Measurements from ENCODE around the gene C19orf47. TPM values are rescaled to one million over a fixed set of nuclear protein-coding genes. Genes with fewer than 3 reads are reported as not detected.

Gene C19orf47
- total RNA-seq, 1 donor from 2014 or later = 10.6 TPM

- Histone ChIP-seq H3F3A (ENCODE audit: low read depth) (peaks cover 8% of the 10 kb centered on the region), H3K79me2 (ENCODE audit: low read depth) (no peaks in the 10 kb centered on the region), H3K4me3 (no peak overlapping the region), H3K4me2 (no peak overlapping the region), H3K27me3 (peaks cover 21% of the 10 kb centered on the region), H3K27ac (no peak overlapping the region), H3K36me3 (no peaks in the 10 kb centered on the region), H2AFZ (replicated peaks) (no peak overlapping the region), H4K20me1 (ENCODE audit: low read depth) (no peaks in the 10 kb centered on the region), H3K4me1 (no peaks in the 10 kb centered on the region), H3K9me3 (ENCODE audit: low read depth) (no peaks in the 10 kb centered on the region), H3K9ac (no peak overlapping the region)
- Mint-ChIP-seq H3K4me3 (peak overlapping the region; percentile 27), H3K4me1 (peaks cover 14% of the 10 kb centered on the region), H3K27ac (peak overlapping the region; percentile 57), H3K36me3 (no peaks in the 10 kb centered on the region), H3K9me3 (no peaks in the 10 kb centered on the region), H3K27me3 (ENCODE audit: insufficient read depth, low read depth) (peaks cover 20% of the 10 kb centered on the region)
- TF ChIP-seq EZH2 (IDR thresholded peaks at IDR 0.05) (no peak), EZH2phosphoT487 (IDR thresholded peaks at IDR 0.05) (no peak), CTCF (IDR thresholded peaks at IDR 0.05) (no peak)
- no peak for DNase-seq (ENCODE audit: low spot score)
These were observed 47.8 kb upstream of the C19orf47 start for GRCh38 chr19:40395956-40396355.

GRCh38 chr19:40394816-40395210, 46.6 kb upstream of the C19orf47 start:
- H3K9me3 Mint-ChIP-seq = no peaks in the 10 kb centered on the region

GRCh38 chr19:40393894-40394815, 46.0 kb upstream of the C19orf47 start:
- no peak overlapping the region for H3K4me3 Mint-ChIP-seq
- Histone ChIP-seq H3K79me2 (ENCODE audit: low read depth) (no peaks in the 10 kb centered on the region), H3K9ac (no peak overlapping the region), H3K4me2 (no peak overlapping the region), H3K27me3 (peaks cover 15% of the 10 kb centered on the region), H3K36me3 (no peaks in the 10 kb centered on the region), H4K20me1 (ENCODE audit: low read depth) (no peaks in the 10 kb centered on the region), H3K4me1 (no peaks in the 10 kb centered on the region), H3K27ac (no peak overlapping the region), H3K9me3 (ENCODE audit: low read depth) (no peaks in the 10 kb centered on the region), H3F3A (ENCODE audit: low read depth) (peaks cover 3% of the 10 kb centered on the region), H3K4me3 (no peak overlapping the region), H2AFZ (replicated peaks) (no peak overlapping the region)
- DNase-seq (ENCODE audit: low spot score) = no peak
- no peaks in the 10 kb centered on the region for H3K36me3 Mint-ChIP-seq
- peaks cover 9% of the 10 kb centered on the region for H3K4me1 Mint-ChIP-seq
- no peaks in the 10 kb centered on the region for H3K9me3 Mint-ChIP-seq
- peaks cover 14% of the 10 kb centered on the region for H3K27me3 Mint-ChIP-seq (ENCODE audit: insufficient read depth, low read depth)
- H3K27ac Mint-ChIP-seq = no peak overlapping the region
- no peak for TF ChIP-seq EZH2 (IDR thresholded peaks at IDR 0.05)
- no peak for TF ChIP-seq CTCF (IDR thresholded peaks at IDR 0.05)
- no peak for TF ChIP-seq EZH2phosphoT487 (IDR thresholded peaks at IDR 0.05)

More at GRCh38 chr19:40394816-40395210, 46.6 kb upstream of the C19orf47 start:
- Histone ChIP-seq H3K4me2 (no peak overlapping the region), H4K20me1 (ENCODE audit: low read depth) (no peaks in the 10 kb centered on the region), H2AFZ (replicated peaks) (no peak overlapping the region), H3K4me3 (no peak overlapping the region), H3K27ac (no peak overlapping the region), H3K9ac (no peak overlapping the region), H3K9me3 (ENCODE audit: low read depth) (no peaks in the 10 kb centered on the region), H3K36me3 (no peaks in the 10 kb centered on the region), H3K4me1 (no peaks in the 10 kb centered on the region), H3K79me2 (ENCODE audit: low read depth) (no peaks in the 10 kb centered on the region), H3K27me3 (peaks cover 21% of the 10 kb centered on the region), H3F3A (ENCODE audit: low read depth) (peaks cover 8% of the 10 kb centered on the region)
- no peaks in the 10 kb centered on the region for H3K36me3 Mint-ChIP-seq
- H3K4me3 Mint-ChIP-seq = no peak overlapping the region
- peaks cover 18% of the 10 kb centered on the region for H3K27me3 Mint-ChIP-seq (ENCODE audit: insufficient read depth, low read depth)
- no peak overlapping the region for H3K27ac Mint-ChIP-seq
- no peak for DNase-seq (ENCODE audit: low spot score)
- H3K4me1 Mint-ChIP-seq = peaks cover 14% of the 10 kb centered on the region
- TF ChIP-seq EZH2phosphoT487 (IDR thresholded peaks at IDR 0.05) = no peak
- TF ChIP-seq CTCF (IDR thresholded peaks at IDR 0.05) = no peak
- no peak for TF ChIP-seq EZH2 (IDR thresholded peaks at IDR 0.05)

Measured in neural progenitor cell (in vitro differentiated cells).